ENCODE measurements around the gene EMB. TPM values are rescaled to one million over a fixed set of nuclear protein-coding genes. Genes with fewer than 3 reads are reported as not detected.
"Not testable (repeated sequence)": the region's sequence is repeated elsewhere in the genome, so short reads cannot be mapped to it uniquely, and the experiment has no call there.

Gene EMB
- total RNA-seq, 4 donors from 2014 or later = 7.2 to 18.9 (median 10.0) TPM

DNA sequence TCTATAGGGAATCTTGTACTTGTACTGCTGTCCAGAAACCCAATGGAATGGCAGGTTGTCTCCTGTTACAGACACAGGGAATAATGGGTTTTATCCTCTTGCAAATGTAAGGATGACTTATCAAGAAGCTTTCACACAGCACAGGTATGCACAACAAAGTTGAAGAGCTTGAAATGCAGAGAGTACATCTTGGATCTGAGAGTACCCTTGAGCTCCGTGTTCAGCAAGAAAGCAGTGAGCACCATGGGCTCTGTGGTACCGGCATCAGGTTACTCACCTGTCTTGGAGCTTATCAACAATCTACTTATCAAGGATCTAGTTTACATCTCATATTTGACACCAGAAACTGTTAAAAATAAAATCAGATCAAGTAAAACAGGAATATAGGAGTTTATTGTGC, 22.0 kb upstream of the EMB start:
- Histone ChIP-seq H3K36me3 (no peaks in the 10 kb centered on the region), H3K4me1 (no peaks in the 10 kb centered on the region), H3K27me3 (no peaks in the 10 kb centered on the region), H3K9me3 (no peaks in the 10 kb centered on the region), H3K4me3 (no peak overlapping the region), H3K27ac (replicated peaks in 1 of 4) (no peak overlapping the region)
- WGBS = 82% methylated on average over 2 of the region's 2 CpGs
- no peak for DNase-seq (ENCODE audit: extremely low spot score)
- intact Hi-C loops (cut with DNase I) = no loop called here
- no peak for TF ChIP-seq POLR2AphosphoS5 (IDR thresholded peaks at IDR 0.05)
- TF ChIP-seq, protein P1, sequence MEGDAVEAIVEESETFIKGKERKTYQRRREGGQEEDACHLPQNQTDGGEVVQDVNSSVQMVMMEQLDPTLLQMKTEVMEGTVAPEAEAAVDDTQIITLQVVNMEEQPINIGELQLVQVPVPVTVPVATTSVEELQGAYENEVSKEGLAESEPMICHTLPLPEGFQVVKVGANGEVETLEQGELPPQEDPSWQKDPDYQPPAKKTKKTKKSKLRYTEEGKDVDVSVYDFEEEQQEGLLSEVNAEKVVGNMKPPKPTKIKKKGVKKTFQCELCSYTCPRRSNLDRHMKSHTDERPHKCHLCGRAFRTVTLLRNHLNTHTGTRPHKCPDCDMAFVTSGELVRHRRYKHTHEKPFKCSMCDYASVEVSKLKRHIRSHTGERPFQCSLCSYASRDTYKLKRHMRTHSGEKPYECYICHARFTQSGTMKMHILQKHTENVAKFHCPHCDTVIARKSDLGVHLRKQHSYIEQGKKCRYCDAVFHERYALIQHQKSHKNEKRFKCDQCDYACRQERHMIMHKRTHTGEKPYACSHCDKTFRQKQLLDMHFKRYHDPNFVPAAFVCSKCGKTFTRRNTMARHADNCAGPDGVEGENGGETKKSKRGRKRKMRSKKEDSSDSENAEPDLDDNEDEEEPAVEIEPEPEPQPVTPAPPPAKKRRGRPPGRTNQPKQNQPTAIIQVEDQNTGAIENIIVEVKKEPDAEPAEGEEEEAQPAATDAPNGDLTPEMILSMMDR (IDR thresholded peaks at IDR 0.05) = no peak
- TF ChIP-seq EP300 (IDR thresholded peaks at IDR 0.05) = no peak
- no peak for TF ChIP-seq POLR2A (IDR thresholded peaks at IDR 0.05; ENCODE audit: low read depth)

DNA sequence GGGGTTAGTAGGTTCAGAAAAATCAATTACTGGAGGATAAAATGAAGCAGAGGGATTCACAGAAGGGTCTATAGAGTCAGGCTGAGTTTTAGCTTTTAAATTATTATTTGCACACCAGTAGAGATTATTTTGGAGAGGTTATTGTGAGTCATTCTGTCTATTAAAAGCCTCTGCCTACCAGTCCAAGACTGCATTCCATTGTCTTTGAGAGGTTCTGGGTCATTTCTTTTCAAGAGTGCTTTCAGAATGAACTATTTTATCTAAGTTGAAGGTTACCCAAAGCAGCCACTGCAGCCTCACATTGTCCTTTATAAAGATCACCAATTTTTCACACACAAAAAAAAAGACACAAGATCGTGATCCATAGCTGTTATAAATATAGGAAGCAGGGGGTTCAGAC, 21.5 kb upstream of the EMB start:
- H3K4me1 ChIP-seq; intact Hi-C loops (cut with DNase I); DNase-seq (ENCODE audit: extremely low spot score); H3K27ac ChIP-seq (replicated peaks in 1 of 4); H3K36me3 ChIP-seq; H3K27me3 ChIP-seq; H3K4me3 ChIP-seq; H3K9me3 ChIP-seq: not testable (repeated sequence)
- 75% methylated on average over 1 of the region's 1 CpG for WGBS

DNA sequence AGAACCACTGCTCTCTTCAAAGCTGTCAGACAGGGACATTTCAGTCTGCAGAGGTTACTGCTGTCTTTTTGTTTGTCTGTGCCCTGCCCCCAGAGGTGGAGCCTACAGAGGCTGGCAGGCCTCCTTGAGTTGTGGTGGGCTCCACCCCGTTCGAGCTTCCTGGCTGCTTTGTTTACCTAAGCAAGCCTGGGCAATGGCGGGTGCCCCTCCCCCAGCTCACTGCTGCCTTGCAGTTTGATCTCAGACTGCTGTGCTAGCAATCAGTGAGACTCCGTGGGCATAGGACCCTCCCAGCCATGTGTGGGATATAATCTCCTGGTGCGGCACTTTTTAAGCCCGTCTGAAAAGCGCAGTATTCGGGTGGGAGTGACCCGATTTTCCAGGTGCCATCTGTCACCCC, 17.3 kb upstream of the EMB start:
- intact Hi-C loops (cut with DNase I); H3K4me1 ChIP-seq; H3K36me3 ChIP-seq; H3K4me3 ChIP-seq; DNase-seq (ENCODE audit: extremely low spot score); H3K27ac ChIP-seq (replicated peaks in 1 of 4); H3K27me3 ChIP-seq; H3K9me3 ChIP-seq: not testable (repeated sequence)
- 83% methylated on average over 9 of the region's 9 CpGs for WGBS

DNA sequence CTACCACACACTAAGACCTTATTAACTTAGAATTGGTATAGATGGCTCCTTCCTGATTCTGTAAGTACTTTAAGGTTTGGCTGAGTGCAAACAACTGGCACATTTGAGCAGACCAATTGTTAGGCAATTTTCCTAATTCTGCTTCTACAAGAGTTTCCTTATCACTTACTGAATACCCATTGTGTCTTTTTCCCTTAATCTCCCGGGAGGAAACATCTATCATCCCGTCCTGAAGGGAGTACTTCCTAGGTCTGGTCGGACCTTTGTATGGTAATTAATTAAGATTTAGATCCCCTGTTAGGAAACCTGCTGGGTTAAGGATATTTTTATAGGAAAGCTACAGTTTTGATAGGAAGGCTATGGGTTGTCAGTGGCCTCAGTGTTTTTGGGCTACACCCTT, 8.2 kb upstream of the EMB start:
- WGBS = 30% methylated on average over 3 of the region's 3 CpGs
- intact Hi-C loops (cut with DNase I); H3K27ac ChIP-seq (replicated peaks in 1 of 4); H3K4me1 ChIP-seq; H3K4me3 ChIP-seq; H3K9me3 ChIP-seq; H3K36me3 ChIP-seq; DNase-seq (ENCODE audit: extremely low spot score); H3K27me3 ChIP-seq: not testable (repeated sequence)

DNA sequence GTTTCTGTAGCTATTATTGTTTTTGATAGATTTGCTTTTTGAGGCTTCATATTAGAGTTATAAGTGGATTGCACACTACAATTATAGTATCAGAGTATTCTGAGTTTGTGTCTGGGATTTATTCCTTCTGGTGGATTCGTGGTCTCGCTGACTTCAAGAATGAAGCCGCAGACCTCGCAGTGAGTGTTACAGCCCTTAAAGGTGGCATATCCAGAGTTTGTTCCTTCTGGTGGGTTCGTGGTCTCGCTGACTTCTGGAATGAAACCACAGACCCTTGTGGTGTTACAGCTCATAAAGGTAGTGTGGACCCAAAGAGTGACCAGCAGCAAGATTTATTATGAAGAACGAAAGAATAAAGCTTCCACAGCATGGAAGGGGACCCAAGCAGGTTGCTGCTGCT, 6.9 kb upstream of the EMB start:
- H3K4me3 ChIP-seq = no peak overlapping the region
- no peaks in the 10 kb centered on the region for H3K36me3 ChIP-seq
- H3K9me3 ChIP-seq = no peaks in the 10 kb centered on the region
- intact Hi-C loops (cut with DNase I) = no loop called here
- no peaks in the 10 kb centered on the region for H3K27me3 ChIP-seq
- 87% methylated on average over 7 of the region's 7 CpGs for WGBS
- TF ChIP-seq POLR2AphosphoS5 (IDR thresholded peaks at IDR 0.05) (no peak), POLR2A (IDR thresholded peaks at IDR 0.05; ENCODE audit: low read depth) (no peak), EP300 (IDR thresholded peaks at IDR 0.05) (no peak)
- TF ChIP-seq, protein P1 (IDR thresholded peaks at IDR 0.05) = no peak
- no peak for DNase-seq (ENCODE audit: extremely low spot score)
- no peak overlapping the region for H3K27ac ChIP-seq (replicated peaks in 1 of 4)
- no peaks in the 10 kb centered on the region for H3K4me1 ChIP-seq

DNA sequence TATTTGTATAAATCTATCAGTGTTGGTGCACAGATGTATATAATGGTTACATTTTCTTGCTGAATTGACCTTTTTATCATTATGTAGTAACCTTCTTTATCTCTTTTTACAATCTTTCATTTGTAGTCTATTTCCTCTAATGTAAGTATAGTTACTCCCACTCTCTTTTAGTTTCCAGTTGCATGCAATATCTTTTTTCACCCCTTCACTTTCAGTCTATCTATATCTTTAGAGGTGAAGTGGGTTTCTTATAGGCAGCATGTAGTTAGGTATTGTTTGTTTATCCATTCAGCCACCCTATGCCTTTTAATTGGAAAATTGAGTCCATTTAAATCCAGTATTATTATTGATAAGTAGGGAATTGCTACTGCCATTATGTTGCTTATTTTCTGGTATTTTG, 6.1 kb upstream of the EMB start:
- intact Hi-C loops (cut with DNase I) = no loop called here
- Histone ChIP-seq H3K27me3 (no peaks in the 10 kb centered on the region), H3K9me3 (no peaks in the 10 kb centered on the region), H3K4me1 (no peaks in the 10 kb centered on the region), H3K36me3 (no peaks in the 10 kb centered on the region), H3K4me3 (no peak overlapping the region), H3K27ac (replicated peaks in 1 of 4) (no peak overlapping the region)
- DNase-seq (ENCODE audit: extremely low spot score) = no peak
- TF ChIP-seq EP300 (IDR thresholded peaks at IDR 0.05) = no peak
- TF ChIP-seq, protein P1 (IDR thresholded peaks at IDR 0.05) = no peak
- no peak for TF ChIP-seq POLR2AphosphoS5 (IDR thresholded peaks at IDR 0.05)
- no peak for TF ChIP-seq POLR2A (IDR thresholded peaks at IDR 0.05; ENCODE audit: low read depth)
